Stimulated activated CD8-positive, alpha-beta memory T cell treated with anti-CD3 and anti-CD28 coated beads, Interleukin-2, amount 100 ng/mL, for 1 hour (primary cell): Measurements from ENCODE around the gene DNMT1.
A peak's percentile ranks its signal among the peaks of the same experiment; 100 is the strongest.

Experiments
- DNase-seq, 2 donors: peaks; one replicate each; pipeline ENCODE4 v3.0.0-alpha.2; 2020; ENCODE audit warnings: low read depth in 2 of 2

The DNMT1 gene

GRCh38 chr19:10114651-10115391, 79.9 kb downstream of the DNMT1 start:
- DNase-seq = no peak

- DNase-seq = no peak
Observed at GRCh38 chr19:10113964-10114650, 80.6 kb downstream of the DNMT1 start.

- no peak for DNase-seq
Observed at GRCh38 chr19:10113592-10113963, 81.2 kb downstream of the DNMT1 start.

GRCh38 chr19:10112895-10113591, 81.7 kb downstream of the DNMT1 start:
- peak; percentile 44 to 48 for DNase-seq

GRCh38 chr19:10112037-10112761, 82.6 kb downstream of the DNMT1 start:
- peak in 1 of 2 donors; percentile 37 for DNase-seq

- DNase-seq = no peak
Observed at GRCh38 chr19:10111405-10111811, 83.3 kb downstream of the DNMT1 start, which contains the start of gene P2RY11. TSS of gene P2RY11 (plus strand) at chr19:10111693. CDS start at chr19:10111722, 29 bp downstream.

- no peak for DNase-seq
Observed at GRCh38 chr19:10110972-10111317, 83.8 kb downstream of the DNMT1 start.

- no peak for DNase-seq
Observed at GRCh38 chr19:10110076-10110971, 84.4 kb downstream of the DNMT1 start.

GRCh38 chr19:10109528-10109927, 85.2 kb downstream of the DNMT1 start:
- no peak for DNase-seq

GRCh38 chr19:10107817-10108367, 86.9 kb downstream of the DNMT1 start:
- DNase-seq = no peak

GRCh38 chr19:10107254-10107653, 87.5 kb downstream of the DNMT1 start:
- no peak for DNase-seq

GRCh38 chr19:10106100-10106936, 88.4 kb downstream of the DNMT1 start, which contains the start of gene PPAN:
TSS of gene PPAN (plus strand) at chr19:10106362. CDS start at chr19:10106395, 33 bp downstream.
- peak; percentile 91 to 95 for DNase-seq

- DNase-seq = peak; percentile 48 to 62
Observed at GRCh38 chr19:10105509-10106099, 89.1 kb downstream of the DNMT1 start.

GRCh38 chr19:10104665-10105508, 89.9 kb downstream of the DNMT1 start:
- peak; percentile 53 to 56 for DNase-seq

- no peak for DNase-seq
Observed at GRCh38 chr19:10104130-10104513, 90.6 kb downstream of the DNMT1 start.

- no peak for DNase-seq
Observed at GRCh38 chr19:10102787-10103236, 91.9 kb downstream of the DNMT1 start.

GRCh38 chr19:10100163-10100785, 94.5 kb downstream of the DNMT1 start:
- no peak for DNase-seq

- no peak for DNase-seq
Observed at GRCh38 chr19:10096615-10096963, 98.2 kb downstream of the DNMT1 start.
